IMR-90 (cell line): ENCODE results near the gene PCP4. TPM values are rescaled to one million over a fixed set of nuclear protein-coding genes. Genes with fewer than 3 reads are reported as not detected.

Source experiments
- ATAC-seq: fragments of 200-7000 bp; cut with Tn5 transposase; 2 replicates; pipeline ENCODE4 v1.9.1; 2020; ENCODE audit warnings: low read depth, mild to moderate bottlenecking, moderate library complexity
- BruUV-seq: library from RNA; stranded (reverse); fragments of 400-500 nt; replicated peaks from 2 replicates; lab custom pipeline; 2021; lab: Mats Ljungman, UMichigan
- CTCF ChIA-PET: fragments of 300-600 bp; formaldehyde crosslinking; extraction: SDS; loops from one replicate; lab custom pipeline; 2021; ENCODE audit warnings: antibody characterized with exemption; lab: Yijun Ruan, JAX
- POLR2A ChIA-PET: fragments of 300-600 bp; sonication (Branson Sonifier 250); formaldehyde crosslinking; loops from one replicate; lab custom pipeline; 2022; ENCODE audit warnings: antibody characterized with exemption; ENCODE audit not compliant: unreplicated experiment; lab: Charles Lee
- DNase-seq: peaks from one replicate; pipeline ENCODE4 v3.0.0; 2013
- H2AFZ ChIP-seq: replicated peaks from 2 replicates; pipeline ENCODE3; 2013; ENCODE audit warnings: low read length, mild to moderate bottlenecking; ENCODE audit not compliant: poor library complexity
- H2AK5ac ChIP-seq: 2 replicates; pipeline ENCODE4 v1.6.1; 2013; ENCODE audit warnings: low read depth, low read length, inconsistent platforms
- H2AK9ac ChIP-seq: replicated peaks from 2 replicates; pipeline ENCODE3; 2013; ENCODE audit warnings: mild to moderate bottlenecking, low read depth, low read length, moderate library complexity; ENCODE audit not compliant: poor library complexity
- H2BK120ac ChIP-seq: 2 replicates; pipeline ENCODE4 v1.6.1; 2013; ENCODE audit warnings: low read depth, low read length, inconsistent platforms
- H2BK15ac ChIP-seq: 3 replicates; pipeline ENCODE4 v1.6.1; 2013; ENCODE audit warnings: low read depth, low read length, inconsistent platforms
- H2BK20ac ChIP-seq: 2 replicates; pipeline ENCODE4 v1.6.1; 2013; ENCODE audit warnings: low read depth, mild to moderate bottlenecking, inconsistent platforms, low read length, moderate library complexity
- H2BK5ac ChIP-seq: 2 replicates; pipeline ENCODE4 v1.6.1; 2013; ENCODE audit warnings: mild to moderate bottlenecking, low read depth, low read length, inconsistent platforms; ENCODE audit not compliant: poor library complexity, severe bottlenecking
- H3K14ac ChIP-seq: replicated peaks from 2 replicates; pipeline ENCODE4 v1.6.1; 2013; ENCODE audit warnings: low read depth, low read length, inconsistent platforms
- H3K18ac ChIP-seq: 2 replicates; pipeline ENCODE4 v1.6.1; 2013; ENCODE audit warnings: low read depth, low read length, control low read depth
- H3K23ac ChIP-seq: 2 replicates; pipeline ENCODE4 v1.6.1; 2013; ENCODE audit warnings: low read depth, low read length, inconsistent platforms
- H3K27ac ChIP-seq: 2 replicates; pipeline ENCODE4 v1.5.1; 2013; ENCODE audit warnings: mild to moderate bottlenecking, control low read depth, low read length; ENCODE audit not compliant: insufficient read depth
- H3K27me3 ChIP-seq: 2 replicates; pipeline ENCODE4 v1.6.1; 2013; ENCODE audit warnings: low read length; ENCODE audit not compliant: control insufficient read depth, insufficient read depth
- H3K36me3 ChIP-seq: 2 replicates; pipeline ENCODE4 v1.6.1; 2013; ENCODE audit warnings: low read length, mixed read lengths; ENCODE audit not compliant: control insufficient read depth, insufficient read depth
- H3K4ac ChIP-seq: 2 replicates; pipeline ENCODE4 v1.6.1; 2013; ENCODE audit warnings: low read depth, low read length, inconsistent platforms
- H3K4me1 ChIP-seq: 2 replicates; pipeline ENCODE4 v1.6.1; 2013; ENCODE audit warnings: low read length, mixed read lengths; ENCODE audit not compliant: control insufficient read depth, insufficient read depth
- H3K4me2 ChIP-seq: 2 replicates; pipeline ENCODE4 v1.6.1; 2013; ENCODE audit warnings: low read depth, mild to moderate bottlenecking, control low read depth, low read length, moderate library complexity
- H3K4me3 ChIP-seq: 2 replicates; pipeline ENCODE4 v1.5.1; 2013; ENCODE audit warnings: low read depth, mild to moderate bottlenecking, control low read depth, low read length, moderate library complexity; ENCODE audit not compliant: insufficient read depth
- H3K56ac ChIP-seq: 2 replicates; pipeline ENCODE4 v1.6.1; 2013; ENCODE audit warnings: low read length, inconsistent platforms; ENCODE audit not compliant: insufficient read depth; ENCODE audit errors: extremely low read depth
- H3K79me1 ChIP-seq, 2 experiments: 2 replicates each; pipeline ENCODE4 v1.6.1; 2013; ENCODE audit warnings: low read length in 2 of 2, inconsistent platforms in 1 of 2, low read depth in 1 of 2
- H3K9ac ChIP-seq: 2 replicates; pipeline ENCODE4 v1.6.1; 2013; ENCODE audit warnings: low read depth, low read length, control low read depth
- H3K9me1 ChIP-seq: 2 replicates; pipeline ENCODE4 v1.6.1; 2013; ENCODE audit warnings: low read length, inconsistent platforms; ENCODE audit not compliant: insufficient read depth
- H3K9me3 ChIP-seq: 2 replicates; pipeline ENCODE4 v1.6.1; 2013; ENCODE audit warnings: low read length; ENCODE audit not compliant: control insufficient read depth, insufficient read depth
- H4K20me1 ChIP-seq: 2 replicates; pipeline ENCODE4 v1.6.1; 2013; ENCODE audit warnings: low read length, inconsistent platforms; ENCODE audit not compliant: insufficient read depth
- H4K5ac ChIP-seq: 2 replicates; pipeline ENCODE4 v1.6.1; 2013; ENCODE audit warnings: mild to moderate bottlenecking, low read depth, low read length, control low read depth
- H4K8ac ChIP-seq, 2 experiments: 2 replicates each; pipeline ENCODE4 v1.6.1; 2013; ENCODE audit warnings: low read depth in 2 of 2, low read length in 2 of 2, control low read depth in 1 of 2, inconsistent platforms in 1 of 2
- H4K91ac ChIP-seq: 2 replicates; pipeline ENCODE4 v1.6.1; 2013; ENCODE audit warnings: low read depth, low read length, inconsistent platforms; ENCODE audit not compliant: insufficient read depth
- BHLHE40 ChIP-seq: fragments of 150-350 bp; IDR thresholded peaks from 2 replicates; pipeline ENCODE4 v1.6.1; 2016; ENCODE audit warnings: mild to moderate bottlenecking, low read depth, low read length
- MAFK ChIP-seq: IDR thresholded peaks from 2 replicates; pipeline ENCODE4 v1.6.1; 2012; ENCODE audit warnings: low read depth, low read length, improper control_type of control experiment
- MAZ ChIP-seq: IDR thresholded peaks from 2 replicates; pipeline ENCODE4 v1.6.1; 2012; ENCODE audit warnings: low read depth, mild to moderate bottlenecking, low read length, improper control_type of control experiment, moderate library complexity, borderline replicate concordance
- SMC3 ChIP-seq: fragments of 150-350 bp; IDR thresholded peaks from 2 replicates; pipeline ENCODE4 v1.6.1; 2016; ENCODE audit warnings: low read depth, mild to moderate bottlenecking, antibody characterized with exemption, low read length, moderate library complexity
- WGBS, 2 experiments: methylation state at CpG; one replicate each; pipeline versions ENCODE4 v1.1.5 to v1.1.7; 2013; ENCODE audit warnings: missing lambda C conversion rate in 2 of 2; ENCODE audit not compliant: insufficient read length in 1 of 2; ENCODE audit errors: extremely low coverage in 2 of 2; 5-methylcytosine and 5-hydroxymethylcytosine counted together
- dilution Hi-C: fragments of 300-500 bp; cut with HindIII; formaldehyde crosslinking; loops from one replicate; pipeline ENCODE4 v1.14.3; 2018; ENCODE audit warnings: low sequenced_read_pairs; ENCODE audit not compliant: unreplicated experiment
- in situ Hi-C: fragments of 300-500 bp; cut with MboI; formaldehyde crosslinking; loops from 3 replicates; pipeline ENCODE4 v1.14.3; 2019; ENCODE audit warnings: low sequenced_read_pairs, inconsistent platforms, mixed read lengths
- intact Hi-C: fragments of 100-400 bp; cut with micrococcal nuclease; formaldehyde crosslinking; loops from 2 replicates; pipeline ENCODE4 v1.10.0; 2022
- polyA plus RNA-seq, 3 experiments: library from polyadenylated mRNA; depleted of rRNA; stranded (reverse); fragments of >200 nt; gene quantifications; 2 replicates each; pipeline ENCODE4 v1.2.3, GENCODE V29; 2012; ENCODE audit warnings: low replicate concordance in 1 of 3
- total RNA-seq: library from RNA; depleted of rRNA; stranded (reverse); fragments of >200 nt; gene quantifications from 2 replicates; pipeline ENCODE4 v1.2.3, GENCODE V29; 2012

Gene PCP4
- total and polyA plus RNA-seq, 2 of the 4 experiments (the other 2 are of a cell fraction), result not detected

- no peak overlapping the region for H3K4me3 ChIP-seq
- H2BK5ac ChIP-seq, result no peak overlapping the region
- no peaks in the 10 kb centered on the region for H3K36me3 ChIP-seq
- no peaks in the 10 kb centered on the region for H3K9me1 ChIP-seq
- no peak overlapping the region for H2BK20ac ChIP-seq
- no peaks in the 10 kb centered on the region for H3K4me1 ChIP-seq
- TF ChIP-seq SMC3 (no peak), BHLHE40 (no peak), MAZ (no peak), MAFK (no peak)
- no peak overlapping the region for H2BK120ac ChIP-seq
- H3K4me2 ChIP-seq, result no peak overlapping the region
- ATAC-seq, result no peak
- H4K8ac ChIP-seq, result no peak overlapping the region
- no peak overlapping the region for H2AFZ ChIP-seq
- no peak overlapping the region for H2AK9ac ChIP-seq
- BruUV-seq, result no TSS peak
- no peaks in the 10 kb centered on the region for H4K20me1 ChIP-seq
- H3K79me1 ChIP-seq, result no peaks in the 10 kb centered on the region
- no peak overlapping the region for H4K5ac ChIP-seq
- intact Hi-C loops (no loop called here), dilution Hi-C loops (no loop called here), in situ Hi-C loops (no loop called here)
- DNase-seq, result no peak
- H2AK5ac ChIP-seq, result no peak overlapping the region
- no peak overlapping the region for H3K4ac ChIP-seq
- H2BK15ac ChIP-seq, result no peak overlapping the region
- H4K91ac ChIP-seq, result no peak overlapping the region
- no peak overlapping the region for H3K18ac ChIP-seq
- H3K56ac ChIP-seq, result no peak overlapping the region
- peaks cover 24% of the 10 kb centered on the region for H3K9me3 ChIP-seq
- H3K14ac ChIP-seq, result no peak overlapping the region
- no peak overlapping the region for H3K9ac ChIP-seq
- ChIA-PET CTCF (no interaction called here), POLR2A (no interaction called here)
- 48% methylated on average over 3 of the region's 8 CpGs; no CpG with 5 or more reads in 1 of the 2 experiments for WGBS, 2 experiments
- no peak overlapping the region for H3K27ac ChIP-seq
- H3K27me3 ChIP-seq, result no peaks in the 10 kb centered on the region
- no peak overlapping the region for H3K23ac ChIP-seq
These were observed 14.4 kb downstream of the PCP4 start for GRCh38 chr21:39881661-39882060.
